Measurements from ENCODE around the gene SLC26A5.

SLC26A5 gene

DNA sequence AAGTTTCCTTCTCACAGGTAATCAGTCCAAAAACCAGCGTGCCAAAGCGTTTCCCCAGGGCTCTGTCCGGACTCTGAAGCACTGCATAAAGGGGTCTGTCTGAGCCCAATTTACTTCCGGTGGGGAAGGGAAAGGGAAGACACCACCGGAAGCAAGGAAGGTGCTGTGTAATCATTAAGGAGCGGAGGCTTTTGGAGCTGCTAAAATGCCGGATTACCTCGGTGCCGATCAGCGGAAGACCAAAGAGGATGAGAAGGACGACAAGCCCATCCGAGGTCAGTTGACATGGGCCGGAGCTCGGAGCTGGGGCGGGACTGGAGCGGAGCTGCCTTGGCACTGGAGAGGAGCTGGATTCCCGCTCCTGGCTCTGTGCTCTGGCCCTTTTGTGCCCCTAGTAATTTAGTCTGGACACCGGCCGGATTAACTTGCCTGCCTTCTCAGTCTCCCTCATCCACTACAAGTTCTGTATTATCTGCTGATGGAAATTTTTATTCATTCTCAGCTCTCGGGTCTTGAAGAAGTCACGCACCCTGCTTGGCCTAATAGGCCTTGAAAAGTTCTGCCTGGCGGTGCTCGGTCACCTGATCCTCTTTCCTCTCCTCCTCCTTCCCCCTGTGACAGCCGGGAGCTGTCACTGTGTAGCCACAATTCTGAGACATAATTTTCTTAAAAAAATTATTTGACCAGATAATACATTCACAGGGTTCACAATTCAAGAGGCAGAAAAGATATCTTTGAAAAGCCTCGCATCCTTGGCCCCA is 98.3 kb downstream of the SLC26A5 start, which contains the start of gene PSMC2:
PSMC2 (plus strand) TSS at position 137 of the 761 bp plus-strand sequence; CDS start at position 206, 69 bp downstream.
- peak; percentile 92 for DNase-seq

GRCh38 chr7:103346396-103346795 is 99.6 kb downstream of the SLC26A5 start:
- no peak for DNase-seq

DNA sequence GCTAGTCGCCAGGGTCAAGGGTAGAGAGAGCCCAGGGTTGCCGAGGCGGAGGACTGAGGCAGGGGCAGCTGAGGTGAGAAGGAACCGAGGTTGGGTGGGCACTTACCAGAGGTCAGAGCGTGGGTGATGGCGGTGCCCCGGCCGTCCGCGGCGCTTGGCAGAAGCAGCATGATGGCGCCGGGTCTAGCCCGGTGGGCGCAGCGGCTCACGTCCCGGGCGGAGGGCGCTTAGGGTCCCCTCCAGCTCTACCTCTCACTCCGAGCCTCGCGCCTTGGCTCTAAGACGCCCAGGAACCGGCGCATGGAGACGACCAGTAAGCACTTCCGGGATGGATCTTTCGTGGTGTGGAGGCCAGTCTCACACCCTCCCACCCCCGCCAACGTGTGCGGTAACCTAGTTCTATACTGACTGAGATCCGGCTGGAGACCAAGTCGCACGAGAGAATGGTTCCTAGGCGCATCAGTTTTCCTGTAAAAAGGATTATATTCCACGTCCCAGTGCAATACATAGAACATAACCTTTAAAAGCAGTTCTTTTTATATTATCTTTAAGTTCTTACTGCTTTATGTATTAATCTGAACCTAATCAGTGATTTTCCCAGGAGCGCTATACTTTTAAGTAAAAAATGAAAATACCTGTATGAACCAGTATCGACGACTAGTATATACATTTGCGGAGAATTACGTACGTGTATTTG is 101.4 kb downstream of the SLC26A5 start, which contains the start of gene DNAJC2:
DNAJC2 (minus strand) TSS at position 315 of the 697 bp plus-strand sequence; CDS start at position 170, 145 bp downstream.
- DNase-seq = peak; percentile 94

DNA sequence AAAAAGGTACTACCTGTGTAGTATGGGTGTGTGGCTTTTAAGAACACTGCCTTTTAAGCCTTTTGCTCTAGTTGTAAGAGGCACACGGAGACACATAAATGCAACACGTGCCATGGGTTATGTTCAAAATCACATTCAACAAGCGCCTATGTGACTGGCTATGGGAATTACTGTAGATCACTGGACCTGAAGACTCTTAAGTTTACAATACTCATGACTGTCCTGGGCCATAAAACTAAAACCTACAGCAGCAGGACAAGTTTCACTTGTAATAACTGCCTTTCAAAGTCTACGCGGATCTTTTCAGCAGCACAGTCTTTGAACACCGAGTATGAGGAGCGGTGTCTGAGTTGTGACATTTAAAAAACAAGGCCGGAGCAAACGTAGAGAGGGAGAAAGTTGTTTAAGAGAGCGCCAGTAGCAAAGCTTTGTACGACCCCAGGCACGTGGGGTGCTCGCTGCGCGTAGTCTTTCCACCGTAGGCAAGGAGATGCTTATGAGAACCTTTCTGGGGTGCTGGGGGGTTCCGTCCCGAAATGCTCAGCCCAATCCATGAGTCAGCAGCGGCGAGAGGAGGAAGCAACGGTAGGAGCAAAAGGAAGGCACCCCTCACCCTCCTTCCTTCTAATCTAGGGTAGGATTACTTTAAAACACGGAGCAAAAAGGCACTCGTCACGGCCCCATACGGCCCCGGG is 102.1 kb downstream of the SLC26A5 start:
- peak; percentile 69 for DNase-seq

DNA sequence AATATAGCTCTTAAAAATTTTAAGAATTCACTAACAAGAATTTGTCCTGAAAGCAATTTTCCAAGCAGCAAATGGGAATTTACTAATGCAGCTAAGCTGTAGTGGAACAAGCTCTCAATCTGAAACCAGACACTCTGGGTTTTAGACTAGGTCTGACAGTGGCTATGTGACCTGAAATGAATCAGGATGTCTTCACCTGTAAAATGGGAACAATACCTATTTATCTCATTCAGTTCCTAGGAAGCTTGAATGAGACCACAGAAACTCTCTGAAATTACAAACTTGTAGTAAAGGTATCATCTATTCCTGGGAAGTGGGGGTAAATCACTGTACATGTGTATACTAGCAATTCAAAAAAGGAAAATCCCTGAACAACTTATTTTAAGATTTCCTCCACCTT is 102.7 kb downstream of the SLC26A5 start:
- DNase-seq = no peak

DNA sequence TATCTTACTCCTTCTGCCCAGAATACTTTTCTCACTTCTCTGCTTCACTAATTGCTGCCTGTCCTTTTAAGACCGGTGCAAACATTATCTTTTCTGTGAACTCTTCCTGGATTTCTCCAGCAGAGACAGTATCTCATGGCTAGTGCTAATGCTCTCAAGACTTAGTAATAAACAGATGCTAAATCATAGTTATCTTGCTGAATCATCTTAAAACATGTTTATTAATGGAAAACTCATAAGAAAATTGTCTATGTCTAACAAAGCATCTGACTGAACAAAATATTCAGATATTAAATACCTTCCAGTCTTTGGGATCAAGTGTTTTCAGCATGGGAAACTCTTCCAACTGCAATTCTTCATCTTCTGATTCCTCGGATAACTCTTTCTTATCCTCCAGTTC is 104.5 kb downstream of the SLC26A5 start:
- DNase-seq = no peak

DNA sequence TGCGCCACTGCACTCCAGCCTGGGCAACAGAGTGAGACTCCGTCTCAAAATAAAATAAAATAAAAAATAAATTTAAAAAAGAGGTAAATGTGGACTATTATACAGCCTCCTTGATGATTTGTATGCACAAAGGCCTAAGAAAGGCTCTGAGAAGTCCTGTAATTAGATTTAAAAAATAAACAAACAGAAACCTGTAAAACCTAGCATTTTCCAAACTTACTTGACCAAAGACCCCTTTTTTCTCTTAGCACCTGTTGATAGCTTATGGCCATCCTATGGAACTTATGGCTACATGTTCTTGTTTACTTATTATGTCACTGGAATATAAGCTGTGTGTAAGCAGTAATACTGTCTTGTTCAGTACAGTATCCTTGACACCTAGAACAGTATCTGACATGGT is 107.1 kb downstream of the SLC26A5 start:
- DNase-seq = no peak

GRCh38 chr7:103336761-103337160 is 109.2 kb downstream of the SLC26A5 start:
- no peak for DNase-seq

- DNase-seq = no peak
Observed at GRCh38 chr7:103325744-103326143, 120.3 kb downstream of the SLC26A5 start.

Measured in NCI-H526 treated with DMSO at 0.1 percent for 48 hours (cell line).